Measurements from ENCODE around the gene IQSEC1. TPM values are rescaled to one million over a fixed set of nuclear protein-coding genes. Genes with fewer than 3 reads are reported as not detected.
A peak's percentile ranks its signal among the peaks of the same experiment; 100 is the strongest.

The IQSEC1 gene
- total and polyA plus RNA-seq, 8 donors = 24.9 to 57.0 (median 34.2) TPM

DNA sequence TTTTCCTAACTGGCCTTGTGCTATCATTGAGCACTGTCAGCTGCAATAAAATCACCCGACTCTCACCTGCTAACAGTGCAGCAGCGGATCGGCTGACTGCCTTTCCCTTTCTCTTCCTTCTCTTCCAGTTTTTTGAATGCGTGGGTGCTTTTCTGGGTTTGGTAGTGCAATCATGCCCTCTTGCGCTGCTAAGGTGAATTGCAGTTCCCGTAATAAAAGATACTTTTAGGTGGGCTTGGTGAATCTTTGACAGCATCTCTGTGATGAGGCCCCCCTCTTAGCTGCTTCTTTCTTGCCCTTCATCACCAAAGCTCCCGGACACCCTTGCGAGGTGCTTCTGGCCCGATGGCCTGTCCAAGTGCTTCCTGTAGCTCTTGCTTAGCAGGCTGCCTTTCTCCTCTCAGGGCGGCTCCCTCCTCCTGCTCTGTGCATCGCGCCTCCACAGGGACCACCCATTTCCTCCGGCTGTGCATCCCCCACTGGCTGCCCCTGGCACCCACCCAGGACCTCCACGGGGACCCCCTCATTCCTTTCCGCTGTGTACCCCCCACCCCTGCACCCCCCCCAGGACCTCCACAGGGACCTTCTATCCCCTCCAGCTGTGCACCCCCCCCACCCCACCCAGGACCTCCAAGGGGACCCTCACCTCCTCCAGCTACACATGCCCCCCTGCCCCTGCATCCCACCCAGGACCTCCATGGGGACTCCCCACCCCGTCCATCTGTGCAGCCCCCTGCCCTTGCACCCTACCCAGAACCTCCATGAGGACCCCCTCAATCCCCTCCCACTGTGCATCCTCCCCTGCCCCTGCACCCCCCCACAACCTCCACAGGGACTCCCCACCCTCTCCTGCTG lies 181.0 kb downstream of the IQSEC1 start:
- H3K9me3 ChIP-seq = no peaks in the 10 kb centered on the region
- DNase-seq (peak in 2 of 4 donors; percentile 54 to 64), ATAC-seq (peak; percentile 85)
- TF ChIP-seq, protein P1, sequence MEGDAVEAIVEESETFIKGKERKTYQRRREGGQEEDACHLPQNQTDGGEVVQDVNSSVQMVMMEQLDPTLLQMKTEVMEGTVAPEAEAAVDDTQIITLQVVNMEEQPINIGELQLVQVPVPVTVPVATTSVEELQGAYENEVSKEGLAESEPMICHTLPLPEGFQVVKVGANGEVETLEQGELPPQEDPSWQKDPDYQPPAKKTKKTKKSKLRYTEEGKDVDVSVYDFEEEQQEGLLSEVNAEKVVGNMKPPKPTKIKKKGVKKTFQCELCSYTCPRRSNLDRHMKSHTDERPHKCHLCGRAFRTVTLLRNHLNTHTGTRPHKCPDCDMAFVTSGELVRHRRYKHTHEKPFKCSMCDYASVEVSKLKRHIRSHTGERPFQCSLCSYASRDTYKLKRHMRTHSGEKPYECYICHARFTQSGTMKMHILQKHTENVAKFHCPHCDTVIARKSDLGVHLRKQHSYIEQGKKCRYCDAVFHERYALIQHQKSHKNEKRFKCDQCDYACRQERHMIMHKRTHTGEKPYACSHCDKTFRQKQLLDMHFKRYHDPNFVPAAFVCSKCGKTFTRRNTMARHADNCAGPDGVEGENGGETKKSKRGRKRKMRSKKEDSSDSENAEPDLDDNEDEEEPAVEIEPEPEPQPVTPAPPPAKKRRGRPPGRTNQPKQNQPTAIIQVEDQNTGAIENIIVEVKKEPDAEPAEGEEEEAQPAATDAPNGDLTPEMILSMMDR (IDR thresholded peaks at IDR 0.05) = peak; percentile 73 to 79
- H3K36me3 ChIP-seq = peaks cover 0 to under 1% of the 10 kb centered on the region in 2 donors
- intact Hi-C loops (cut with DNase I) = no loop called here
- no peak overlapping the region for H3K4me3 ChIP-seq
- H3K4me1 ChIP-seq = peaks cover 0 to 19% of the 10 kb centered on the region in 2 donors
- no peak overlapping the region for H3K27ac ChIP-seq
- H3K27me3 ChIP-seq = peaks cover 0 to 13% of the 10 kb centered on the region in 2 donors

DNA sequence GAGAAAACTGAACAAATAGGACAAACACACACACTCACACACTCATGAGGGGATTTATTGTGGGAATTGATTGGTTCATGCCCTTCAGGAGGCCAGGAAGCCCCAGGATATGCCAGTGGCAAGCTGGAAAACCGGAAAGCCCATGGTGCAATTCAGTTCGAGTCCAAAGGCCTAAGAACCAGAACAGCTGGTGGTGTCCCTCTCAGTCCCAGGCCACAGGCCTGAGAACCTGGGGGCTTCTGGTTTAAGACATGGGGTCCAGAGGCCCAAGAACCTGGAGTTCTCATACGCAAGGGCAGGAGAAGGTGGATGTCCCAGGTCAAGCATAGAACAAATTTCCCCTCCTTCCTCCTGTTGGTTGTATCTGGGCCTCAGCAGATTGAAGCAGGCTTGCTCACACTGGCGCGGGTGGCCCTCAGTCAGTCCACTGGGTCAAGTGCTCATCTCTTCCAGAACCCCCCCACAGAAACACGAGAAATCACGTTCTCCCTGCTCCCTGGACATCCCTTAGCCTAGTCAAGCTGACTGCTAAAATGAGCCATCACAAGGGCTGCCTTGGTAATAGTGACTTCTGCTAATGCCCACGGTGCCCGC lies 181.7 kb downstream of the IQSEC1 start:
- peaks cover 0 to 13% of the 10 kb centered on the region in 2 donors for H3K4me1 ChIP-seq
- no peak for ATAC-seq
- peaks cover 0 to 17% of the 10 kb centered on the region in 2 donors for H3K27me3 ChIP-seq
- intact Hi-C loops (cut with DNase I) = no loop called here
- no peak overlapping the region for H3K4me3 ChIP-seq
- no peak overlapping the region for H3K27ac ChIP-seq
- H3K36me3 ChIP-seq = no peaks in the 10 kb centered on the region
- TF ChIP-seq, protein P1 (IDR thresholded peaks at IDR 0.05) = no peak
- H3K9me3 ChIP-seq = no peaks in the 10 kb centered on the region
- no peak for DNase-seq

DNA sequence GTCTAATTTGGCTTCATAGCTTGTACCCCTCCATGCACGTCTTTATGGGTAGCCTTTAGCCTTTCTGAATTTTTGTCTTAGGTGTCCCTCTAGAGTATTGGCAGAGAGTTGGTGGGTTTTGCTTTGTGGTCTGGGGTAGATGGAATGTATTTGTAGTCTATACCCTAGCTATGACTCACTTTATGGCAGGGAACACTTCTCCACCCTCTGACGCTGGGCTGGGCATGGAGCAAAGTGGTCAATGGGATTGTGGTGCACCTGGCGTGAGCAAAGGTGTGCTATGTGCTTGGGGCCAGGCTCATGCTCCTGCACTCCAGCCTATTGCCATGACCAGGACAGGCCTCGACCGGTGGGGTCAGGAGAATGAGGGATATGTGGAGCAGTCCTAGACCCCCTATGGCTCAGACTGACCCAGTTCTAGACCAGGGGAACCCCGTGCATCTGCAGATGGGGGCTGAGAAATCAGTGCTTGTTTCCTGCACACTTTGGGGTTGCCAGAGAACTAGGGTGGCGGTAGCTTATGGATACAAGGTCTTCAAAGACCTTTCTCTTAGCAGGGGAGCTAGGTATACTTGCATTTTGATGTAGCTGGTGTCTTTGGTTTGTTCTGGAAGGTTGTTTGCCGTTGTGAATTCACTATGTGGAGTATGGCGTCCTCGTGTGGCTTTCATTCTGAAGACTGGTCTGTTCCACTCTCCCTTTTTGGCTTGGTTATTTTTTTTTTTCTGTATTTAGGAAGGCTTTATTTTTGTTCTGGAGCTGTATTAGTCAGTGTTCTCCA lies 182.4 kb downstream of the IQSEC1 start:
- no peak for ATAC-seq
- peaks cover 0 to 23% of the 10 kb centered on the region in 2 donors for H3K27me3 ChIP-seq
- no peaks in the 10 kb centered on the region for H3K36me3 ChIP-seq

DNA sequence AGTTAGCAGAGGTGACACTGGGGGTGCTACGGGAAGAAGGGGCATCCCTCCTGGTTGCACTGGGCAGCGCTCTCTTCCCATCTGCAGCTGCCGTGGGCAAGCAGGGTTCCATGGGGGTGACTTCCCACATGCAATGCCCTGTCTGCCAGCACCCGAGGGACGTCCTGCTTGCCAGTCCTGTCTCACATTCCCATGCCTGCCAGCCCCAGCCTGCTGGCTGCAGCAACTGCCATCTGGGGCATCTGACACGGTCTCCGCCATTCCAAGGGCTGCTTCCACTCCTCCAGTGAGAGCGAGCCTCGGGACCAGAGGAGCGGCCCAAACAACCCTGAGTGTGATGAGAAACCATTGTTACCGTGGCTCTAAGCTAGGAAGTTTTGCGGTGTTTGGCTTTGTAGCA lies 186.5 kb downstream of the IQSEC1 start:
- no peak for ATAC-seq
- Histone ChIP-seq H3K4me1 (peaks cover 0 to 2% of the 10 kb centered on the region in 2 donors), H3K9me3 (no peaks in the 10 kb centered on the region), H3K27me3 (peaks cover 0 to 30% of the 10 kb centered on the region in 2 donors), H3K36me3 (no peaks in the 10 kb centered on the region), H3K4me3 (no peak overlapping the region), H3K27ac (no peak overlapping the region)
- TF ChIP-seq, protein P1 (IDR thresholded peaks at IDR 0.05) = no peak
- intact Hi-C loops (cut with DNase I) = no loop called here
- no peak for DNase-seq

More for the DNA sequence above, 182.4 kb downstream of the IQSEC1 start:
- H3K4me3 ChIP-seq = no peak overlapping the region
- H3K4me1 ChIP-seq = peaks cover 0 to 7% of the 10 kb centered on the region in 2 donors
- TF ChIP-seq, protein P1 (IDR thresholded peaks at IDR 0.05) = no peak
- H3K27ac ChIP-seq = no peak overlapping the region
- no peaks in the 10 kb centered on the region for H3K9me3 ChIP-seq
- intact Hi-C loops (cut with DNase I) = no loop called here
- DNase-seq = no peak
